ENCODE results near the gene CCDC197. TPM values are rescaled to one million over a fixed set of nuclear protein-coding genes. Genes with fewer than 3 reads are reported as not detected.

The CCDC197 gene
- total and polyA plus RNA-seq, 5 donors from 2014 or later: not detected

GRCh38 chr14:93958567-93959238, 38.4 kb upstream of the CCDC197 start:
- peaks cover 4% of the 10 kb centered on the region for H3K27me3 Mint-ChIP-seq
- no peaks in the 10 kb centered on the region for H3K36me3 ChIP-seq (ENCODE audit: control insufficient read depth, insufficient read depth, low read length)
- peaks cover 24 to 96% (median 73%) of the 10 kb centered on the region in 4 donors for H3K4me1 Mint-ChIP-seq
- H3K27ac Mint-ChIP-seq: peak overlapping the region; percentile 97 to 99 (median 99)
- H3K27ac ChIP-seq (ENCODE audit: insufficient read depth, low read length, poor library complexity, severe bottlenecking): peak overlapping the region; percentile 88
- H3K4me3 Mint-ChIP-seq: peak overlapping the region; percentile 80 to 89 (median 85)
- H3K9me3 ChIP-seq (ENCODE audit: control insufficient read depth in 2 of 2, low read length in 2 of 2): no peaks in the 10 kb centered on the region
- no peaks in the 10 kb centered on the region for H3K27me3 ChIP-seq (ENCODE audit: control insufficient read depth, insufficient read depth, low read length)
- no peaks in the 10 kb centered on the region for H3K36me3 Mint-ChIP-seq
- peaks cover 96% of the 10 kb centered on the region for H3K4me1 ChIP-seq (ENCODE audit: control insufficient read depth, insufficient read depth, low read length, poor library complexity, severe bottlenecking)
- no peak for DNase-seq
- ATAC-seq (ENCODE audit: low read depth in 2 of 2): no peak
- peaks cover 0 to 1% (median 0%) of the 10 kb centered on the region in 7 donors for H3K9me3 Mint-ChIP-seq
- peak overlapping the region; percentile 74 for H3K4me3 ChIP-seq (ENCODE audit: low read depth, low read length)

- Histone ChIP-seq H3K9me3 (ENCODE audit: control insufficient read depth in 2 of 2, low read length in 2 of 2) (no peaks in the 10 kb centered on the region), H3K36me3 (ENCODE audit: control insufficient read depth, insufficient read depth, low read length) (no peaks in the 10 kb centered on the region), H3K4me3 (ENCODE audit: low read depth, low read length) (peak overlapping the region; percentile 74), H3K27ac (ENCODE audit: insufficient read depth, low read length, poor library complexity, severe bottlenecking) (peak overlapping the region; percentile 88), H3K4me1 (ENCODE audit: control insufficient read depth, insufficient read depth, low read length, poor library complexity, severe bottlenecking) (peaks cover 100% of the 10 kb centered on the region), H3K27me3 (ENCODE audit: control insufficient read depth, insufficient read depth, low read length) (no peaks in the 10 kb centered on the region)
- ATAC-seq (ENCODE audit: low read depth in 2 of 2) (peak; percentile 82 to 84), DNase-seq (peak; percentile 87 to 95 (median 89))
- Mint-ChIP-seq H3K27ac (peak overlapping the region; percentile 97 to 99 (median 99)), H3K27me3 (peaks cover 4% of the 10 kb centered on the region), H3K36me3 (no peaks in the 10 kb centered on the region), H3K9me3 (peaks cover 0 to 1% (median 0%) of the 10 kb centered on the region in 7 donors), H3K4me3 (peak overlapping the region; percentile 80 to 89 (median 85)), H3K4me1 (peaks cover 26 to 97% (median 74%) of the 10 kb centered on the region in 4 donors)
These were observed 37.6 kb upstream of the CCDC197 start for GRCh38 chr14:93959239-93960107.

- H3K27ac Mint-ChIP-seq: peak overlapping the region; percentile 97 to 99 (median 99)
- Histone ChIP-seq H3K9me3 (ENCODE audit: control insufficient read depth in 2 of 2, low read length in 2 of 2) (no peaks in the 10 kb centered on the region), H3K36me3 (ENCODE audit: control insufficient read depth, insufficient read depth, low read length) (no peaks in the 10 kb centered on the region), H3K27me3 (ENCODE audit: control insufficient read depth, insufficient read depth, low read length) (no peaks in the 10 kb centered on the region), H3K27ac (ENCODE audit: insufficient read depth, low read length, poor library complexity, severe bottlenecking) (peak overlapping the region; percentile 88), H3K4me1 (ENCODE audit: control insufficient read depth, insufficient read depth, low read length, poor library complexity, severe bottlenecking) (peaks cover 94% of the 10 kb centered on the region), H3K4me3 (ENCODE audit: low read depth, low read length) (peak overlapping the region; percentile 63)
- peak in 1 of 3 donors; percentile 75 for DNase-seq
- H3K4me1 Mint-ChIP-seq: peaks cover 29 to 97% (median 69%) of the 10 kb centered on the region in 4 donors
- H3K9me3 Mint-ChIP-seq: peaks cover 0 to 4% (median 0%) of the 10 kb centered on the region in 7 donors
- peak overlapping the region; percentile 80 to 89 (median 85) for H3K4me3 Mint-ChIP-seq
- H3K36me3 Mint-ChIP-seq: no peaks in the 10 kb centered on the region
- ATAC-seq (ENCODE audit: low read depth in 2 of 2): no peak
- H3K27me3 Mint-ChIP-seq: no peaks in the 10 kb centered on the region
These were observed 37.0 kb upstream of the CCDC197 start for GRCh38 chr14:93960108-93960475.

GRCh38 chr14:93960774-93961438, 36.2 kb upstream of the CCDC197 start:
- no peaks in the 10 kb centered on the region for H3K27me3 Mint-ChIP-seq
- Histone ChIP-seq H3K36me3 (ENCODE audit: control insufficient read depth, insufficient read depth, low read length) (no peaks in the 10 kb centered on the region), H3K27ac (ENCODE audit: insufficient read depth, low read length, poor library complexity, severe bottlenecking) (peak overlapping the region; percentile 88), H3K9me3 (ENCODE audit: control insufficient read depth in 2 of 2, low read length in 2 of 2) (no peaks in the 10 kb centered on the region), H3K4me3 (ENCODE audit: low read depth, low read length) (peak overlapping the region; percentile 63), H3K27me3 (ENCODE audit: control insufficient read depth, insufficient read depth, low read length) (no peaks in the 10 kb centered on the region), H3K4me1 (ENCODE audit: control insufficient read depth, insufficient read depth, low read length, poor library complexity, severe bottlenecking) (peaks cover 86% of the 10 kb centered on the region)
- peak overlapping the region; percentile 61 to 99 (median 87) for H3K27ac Mint-ChIP-seq
- no peaks in the 10 kb centered on the region for H3K36me3 Mint-ChIP-seq
- no peak for DNase-seq
- H3K9me3 Mint-ChIP-seq: peaks cover 0 to 4% (median 0%) of the 10 kb centered on the region in 7 donors
- no peak for ATAC-seq (ENCODE audit: low read depth in 2 of 2)
- peaks cover 29 to 92% (median 64%) of the 10 kb centered on the region in 4 donors for H3K4me1 Mint-ChIP-seq
- peak overlapping the region; percentile 48 to 84 (median 71) for H3K4me3 Mint-ChIP-seq

GRCh38 chr14:93961620-93962019, 35.5 kb upstream of the CCDC197 start:
- H3K27ac ChIP-seq (ENCODE audit: insufficient read depth, low read length, poor library complexity, severe bottlenecking): peak overlapping the region; percentile 88
- ATAC-seq (ENCODE audit: low read depth in 2 of 2): no peak
- Mint-ChIP-seq H3K4me1 (peaks cover 29 to 85% (median 63%) of the 10 kb centered on the region in 4 donors), H3K27ac (peak overlapping the region; percentile 87 to 98 (median 87)), H3K27me3 (no peaks in the 10 kb centered on the region), H3K9me3 (peaks cover 0 to 4% (median 0%) of the 10 kb centered on the region in 7 donors), H3K4me3 (peak overlapping the region; percentile 69 to 84 (median 78)), H3K36me3 (no peaks in the 10 kb centered on the region)
- H3K4me3 ChIP-seq (ENCODE audit: low read depth, low read length): no peak overlapping the region
- H3K9me3 ChIP-seq (ENCODE audit: control insufficient read depth in 2 of 2, low read length in 2 of 2): no peaks in the 10 kb centered on the region
- no peak for DNase-seq
- no peaks in the 10 kb centered on the region for H3K27me3 ChIP-seq (ENCODE audit: control insufficient read depth, insufficient read depth, low read length)
- peaks cover 79% of the 10 kb centered on the region for H3K4me1 ChIP-seq (ENCODE audit: control insufficient read depth, insufficient read depth, low read length, poor library complexity, severe bottlenecking)
- no peaks in the 10 kb centered on the region for H3K36me3 ChIP-seq (ENCODE audit: control insufficient read depth, insufficient read depth, low read length)

GRCh38 chr14:93962701-93963601, 34.1 kb upstream of the CCDC197 start:
- H3K9me3 ChIP-seq (ENCODE audit: control insufficient read depth in 2 of 2, low read length in 2 of 2): no peaks in the 10 kb centered on the region
- no peaks in the 10 kb centered on the region for H3K36me3 ChIP-seq (ENCODE audit: control insufficient read depth, insufficient read depth, low read length)
- Mint-ChIP-seq H3K9me3 (peaks cover 0 to 4% (median 0%) of the 10 kb centered on the region in 7 donors), H3K36me3 (no peaks in the 10 kb centered on the region), H3K27me3 (no peaks in the 10 kb centered on the region), H3K27ac (peak overlapping the region; percentile 87 to 98 (median 97)), H3K4me3 (peak overlapping the region; percentile 12 to 68 (median 64)), H3K4me1 (peaks cover 29 to 74% (median 53%) of the 10 kb centered on the region in 4 donors)
- no peaks in the 10 kb centered on the region for H3K27me3 ChIP-seq (ENCODE audit: control insufficient read depth, insufficient read depth, low read length)
- peak; percentile 29 to 40 for ATAC-seq (ENCODE audit: low read depth in 2 of 2)
- peak overlapping the region; percentile 57 for H3K4me3 ChIP-seq (ENCODE audit: low read depth, low read length)
- peaks cover 65% of the 10 kb centered on the region for H3K4me1 ChIP-seq (ENCODE audit: control insufficient read depth, insufficient read depth, low read length, poor library complexity, severe bottlenecking)
- DNase-seq: peak; percentile 25 to 89 (median 75)
- H3K27ac ChIP-seq (ENCODE audit: insufficient read depth, low read length, poor library complexity, severe bottlenecking): peak overlapping the region; percentile 87

Measured in CD4-positive, CD25-positive, alpha-beta regulatory T cell (primary cell).